Ascending aorta (tissue), 2 donors: ENCODE results near the gene PDE1C. TPM values are rescaled to one million over a fixed set of nuclear protein-coding genes. Genes with fewer than 3 reads are reported as not detected.

Experiments used
- DNase-seq, 2 donors: peaks; one replicate each; pipeline ENCODE4 v3.0.0-alpha.2; 2019; ENCODE audit warnings: low spot score in 2 of 2
- H3K27ac ChIP-seq, 2 donors: fragments of 200-600 bp; sonication (generic); one replicate each; pipeline ENCODE4 v1.5.1; 2016 to 2017; ENCODE audit warnings: mild to moderate bottlenecking in 1 of 2
- H3K27me3 ChIP-seq: fragments of 200-600 bp; sonication (generic); one replicate; pipeline ENCODE4 v1.5.1; 2017
- H3K36me3 ChIP-seq, 2 donors: fragments of 200-600 bp; sonication (generic); one replicate each; pipeline ENCODE4 v1.5.1; 2016
- H3K4me1 ChIP-seq, 2 donors: fragments of 200-600 bp; sonication (generic); one replicate each; pipeline ENCODE4 v1.5.1; 2016 to 2017; ENCODE audit warnings: mild to moderate bottlenecking in 1 of 2
- H3K4me3 ChIP-seq, 2 donors: fragments of 200-600 bp; sonication (generic); one replicate each; pipeline ENCODE4 v1.5.1; 2016 to 2017; ENCODE audit warnings: mild to moderate bottlenecking in 1 of 2
- H3K9me3 ChIP-seq, 2 donors: fragments of 200-600 bp; sonication (generic); one replicate each; pipeline ENCODE4 v1.5.1; 2016
- intact Hi-C: fragments of 100-400 bp; cut with DNase I; formaldehyde crosslinking; loops from one replicate; pipeline ENCODE4 v1.15.1; 2023
- total RNA-seq: library from RNA; depleted of rRNA; stranded (reverse); fragments of >200 nt; gene quantifications from one replicate; pipeline ENCODE4 v1.1.0, GENCODE V29; 2016
- TF ChIP-seq, protein P1 (sequence below), 3 experiments: fragments of 200-600 bp in 2 of 3; fragments of 450-650 bp in 1 of 3; sonication (generic) in 2 of 3; IDR thresholded peaks; one replicate each; pipeline ENCODE4 v1.5.1; 2016 to 2019; ENCODE audit warnings: antibody characterized with exemption in 3 of 3, mild to moderate bottlenecking in 1 of 3, moderate library complexity in 1 of 3

The PDE1C gene
- total RNA-seq, 1 donor from 2014 or later = 1.4 TPM

DNA sequence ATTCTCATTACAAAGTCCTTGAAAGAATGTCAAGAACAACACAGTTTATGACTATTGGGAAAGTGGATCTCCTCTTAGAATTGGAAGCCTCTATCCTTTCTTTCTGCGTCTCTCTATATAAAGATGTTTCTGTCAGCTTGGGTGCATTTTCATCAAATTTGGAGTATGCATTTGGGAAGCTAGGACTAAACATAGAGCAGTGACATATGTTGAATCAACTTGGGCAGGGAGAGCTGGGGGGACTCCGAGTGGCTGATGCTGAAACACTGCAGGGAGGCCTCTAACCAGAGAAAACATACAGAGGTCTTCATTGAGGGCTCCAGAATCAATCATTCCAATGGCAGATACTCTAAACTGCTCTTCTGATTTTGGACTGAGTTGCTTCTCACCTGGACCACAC is 147.4 kb downstream of the PDE1C start:
- TF ChIP-seq, protein P1, sequence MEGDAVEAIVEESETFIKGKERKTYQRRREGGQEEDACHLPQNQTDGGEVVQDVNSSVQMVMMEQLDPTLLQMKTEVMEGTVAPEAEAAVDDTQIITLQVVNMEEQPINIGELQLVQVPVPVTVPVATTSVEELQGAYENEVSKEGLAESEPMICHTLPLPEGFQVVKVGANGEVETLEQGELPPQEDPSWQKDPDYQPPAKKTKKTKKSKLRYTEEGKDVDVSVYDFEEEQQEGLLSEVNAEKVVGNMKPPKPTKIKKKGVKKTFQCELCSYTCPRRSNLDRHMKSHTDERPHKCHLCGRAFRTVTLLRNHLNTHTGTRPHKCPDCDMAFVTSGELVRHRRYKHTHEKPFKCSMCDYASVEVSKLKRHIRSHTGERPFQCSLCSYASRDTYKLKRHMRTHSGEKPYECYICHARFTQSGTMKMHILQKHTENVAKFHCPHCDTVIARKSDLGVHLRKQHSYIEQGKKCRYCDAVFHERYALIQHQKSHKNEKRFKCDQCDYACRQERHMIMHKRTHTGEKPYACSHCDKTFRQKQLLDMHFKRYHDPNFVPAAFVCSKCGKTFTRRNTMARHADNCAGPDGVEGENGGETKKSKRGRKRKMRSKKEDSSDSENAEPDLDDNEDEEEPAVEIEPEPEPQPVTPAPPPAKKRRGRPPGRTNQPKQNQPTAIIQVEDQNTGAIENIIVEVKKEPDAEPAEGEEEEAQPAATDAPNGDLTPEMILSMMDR (IDR thresholded peaks at IDR 0.05) = no peak
- H3K27ac ChIP-seq = no peak overlapping the region
- H3K27me3 ChIP-seq = no peaks in the 10 kb centered on the region
- no peak for DNase-seq
- no peaks in the 10 kb centered on the region for H3K9me3 ChIP-seq
- no peaks in the 10 kb centered on the region for H3K4me1 ChIP-seq
- no peaks in the 10 kb centered on the region for H3K36me3 ChIP-seq
- intact Hi-C loops = no loop called here
- no peak overlapping the region for H3K4me3 ChIP-seq

- H3K9me3 ChIP-seq = no peaks in the 10 kb centered on the region
- no peak overlapping the region for H3K4me3 ChIP-seq
- no peak for DNase-seq
- TF ChIP-seq, protein P1 (IDR thresholded peaks at IDR 0.05) = no peak
- intact Hi-C loops = no loop called here
- H3K27me3 ChIP-seq = no peaks in the 10 kb centered on the region
- H3K36me3 ChIP-seq = no peaks in the 10 kb centered on the region
- no peak overlapping the region for H3K27ac ChIP-seq
- no peaks in the 10 kb centered on the region for H3K4me1 ChIP-seq
Observed at GRCh38 chr7:31921047-31921446, 149.2 kb downstream of the PDE1C start.

DNA sequence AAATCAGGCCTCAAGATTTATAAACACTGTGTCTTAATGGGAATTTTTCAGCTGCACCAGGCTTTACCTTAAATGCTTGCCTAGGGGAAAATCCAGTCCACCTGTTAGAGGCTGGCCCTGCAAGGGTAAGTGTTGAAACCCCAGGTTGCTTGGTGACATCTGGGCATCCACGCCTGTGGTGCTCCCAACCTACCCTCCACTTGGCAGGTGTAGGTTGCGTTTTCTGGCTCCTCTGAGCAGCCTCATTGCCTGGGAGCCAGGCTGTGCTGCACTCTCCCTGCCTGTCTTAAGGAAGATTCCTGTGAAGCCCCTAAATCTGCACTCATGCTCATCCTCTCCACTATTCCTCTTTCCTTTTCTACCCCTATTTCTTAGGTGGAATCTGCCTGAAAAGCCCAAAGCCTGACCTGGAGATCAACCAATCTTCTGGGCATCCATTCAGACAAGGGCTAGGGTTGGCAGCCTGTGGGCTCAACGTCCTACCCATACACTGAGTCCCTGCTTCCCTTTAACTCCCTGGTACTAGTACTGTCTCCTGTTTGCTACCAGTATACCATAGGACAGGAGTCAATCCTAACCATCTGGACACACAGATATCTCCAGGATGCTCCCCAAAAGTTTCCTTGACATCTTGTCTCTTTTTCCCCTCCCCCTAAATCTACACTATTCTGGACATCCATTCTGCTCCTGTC is 150.4 kb downstream of the PDE1C start:
- TF ChIP-seq, protein P1 (IDR thresholded peaks at IDR 0.05) = no peak
- DNase-seq = no peak
- Histone ChIP-seq H3K4me1 (no peaks in the 10 kb centered on the region), H3K4me3 (no peak overlapping the region), H3K36me3 (no peaks in the 10 kb centered on the region), H3K27ac (no peak overlapping the region), H3K9me3 (no peaks in the 10 kb centered on the region), H3K27me3 (no peaks in the 10 kb centered on the region)
- intact Hi-C loops = no loop called here

DNA sequence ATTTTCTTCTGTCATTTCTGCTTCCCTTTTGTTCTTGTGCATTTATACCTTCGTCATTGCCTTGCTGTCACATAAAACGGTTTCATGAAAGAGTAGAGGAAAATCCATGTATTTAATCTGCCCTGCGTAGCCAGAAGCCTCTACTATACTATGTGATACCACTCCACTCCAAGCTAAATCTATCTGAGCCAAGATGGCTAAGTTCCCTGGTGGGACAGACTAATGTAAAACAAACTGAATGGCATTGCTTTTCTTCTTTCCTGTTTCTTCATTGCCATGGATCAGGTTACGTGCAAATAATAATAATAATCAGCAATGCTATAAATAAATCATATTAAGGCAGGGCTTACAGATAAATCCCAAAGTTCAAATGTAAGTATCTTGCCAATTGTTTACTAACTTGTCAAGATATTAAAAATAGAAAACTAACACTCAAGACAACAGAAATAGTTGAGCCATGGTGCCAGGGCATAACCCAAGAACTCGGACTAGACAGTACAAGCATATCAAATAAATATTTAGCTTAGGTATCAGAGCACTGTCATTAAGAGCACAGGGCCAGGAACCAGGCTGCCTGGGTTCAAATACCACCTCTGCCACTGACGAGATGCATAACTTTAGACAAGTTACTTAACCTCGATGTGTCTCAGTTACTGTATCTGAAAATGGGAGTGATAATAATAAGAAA is 151.4 kb downstream of the PDE1C start:
- no peak overlapping the region for H3K27ac ChIP-seq
- no peaks in the 10 kb centered on the region for H3K4me1 ChIP-seq
- no peak overlapping the region for H3K4me3 ChIP-seq
- H3K36me3 ChIP-seq = no peaks in the 10 kb centered on the region
- no peak for DNase-seq
- H3K27me3 ChIP-seq = no peaks in the 10 kb centered on the region
- TF ChIP-seq, protein P1 (IDR thresholded peaks at IDR 0.05) = no peak
- intact Hi-C loops = no loop called here
- H3K9me3 ChIP-seq = no peaks in the 10 kb centered on the region

DNA sequence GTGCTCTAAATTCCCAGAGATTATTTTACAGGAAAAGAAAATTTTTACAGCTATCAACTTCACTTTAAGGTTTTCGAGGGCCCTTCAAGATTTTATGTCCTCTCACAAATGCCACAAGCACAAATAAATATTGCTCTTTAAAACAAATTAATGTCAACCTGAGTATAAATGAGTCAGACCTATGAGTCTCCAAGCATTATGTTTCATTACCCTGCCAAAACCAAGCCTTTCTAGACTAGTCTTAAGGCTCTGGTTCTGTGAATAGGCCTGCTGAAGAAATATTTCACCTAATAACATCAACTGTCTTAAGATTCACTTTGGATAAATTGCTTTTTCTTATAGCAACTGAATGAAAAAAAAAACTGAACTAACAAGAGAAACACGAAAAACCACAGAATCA is 153.0 kb downstream of the PDE1C start:
- H3K9me3 ChIP-seq = no peaks in the 10 kb centered on the region
- TF ChIP-seq, protein P1 (IDR thresholded peaks at IDR 0.05) = no peak
- no peaks in the 10 kb centered on the region for H3K27me3 ChIP-seq
- intact Hi-C loops = no loop called here
- H3K4me1 ChIP-seq = no peaks in the 10 kb centered on the region
- no peaks in the 10 kb centered on the region for H3K36me3 ChIP-seq
- no peak for DNase-seq
- H3K4me3 ChIP-seq = no peak overlapping the region
- no peak overlapping the region for H3K27ac ChIP-seq
